HG02610 (cell line): Measurements from ENCODE around the gene JPH3.

Experiments used
- ATAC-seq: cut with Tn5 transposase; IDR thresholded peaks from one replicate; pipeline ENCODE4 v1.9.1; 2021; ENCODE audit warnings: mild to moderate bottlenecking, moderate library complexity; ENCODE audit not compliant: unreplicated experiment

JPH3 gene

DNA sequence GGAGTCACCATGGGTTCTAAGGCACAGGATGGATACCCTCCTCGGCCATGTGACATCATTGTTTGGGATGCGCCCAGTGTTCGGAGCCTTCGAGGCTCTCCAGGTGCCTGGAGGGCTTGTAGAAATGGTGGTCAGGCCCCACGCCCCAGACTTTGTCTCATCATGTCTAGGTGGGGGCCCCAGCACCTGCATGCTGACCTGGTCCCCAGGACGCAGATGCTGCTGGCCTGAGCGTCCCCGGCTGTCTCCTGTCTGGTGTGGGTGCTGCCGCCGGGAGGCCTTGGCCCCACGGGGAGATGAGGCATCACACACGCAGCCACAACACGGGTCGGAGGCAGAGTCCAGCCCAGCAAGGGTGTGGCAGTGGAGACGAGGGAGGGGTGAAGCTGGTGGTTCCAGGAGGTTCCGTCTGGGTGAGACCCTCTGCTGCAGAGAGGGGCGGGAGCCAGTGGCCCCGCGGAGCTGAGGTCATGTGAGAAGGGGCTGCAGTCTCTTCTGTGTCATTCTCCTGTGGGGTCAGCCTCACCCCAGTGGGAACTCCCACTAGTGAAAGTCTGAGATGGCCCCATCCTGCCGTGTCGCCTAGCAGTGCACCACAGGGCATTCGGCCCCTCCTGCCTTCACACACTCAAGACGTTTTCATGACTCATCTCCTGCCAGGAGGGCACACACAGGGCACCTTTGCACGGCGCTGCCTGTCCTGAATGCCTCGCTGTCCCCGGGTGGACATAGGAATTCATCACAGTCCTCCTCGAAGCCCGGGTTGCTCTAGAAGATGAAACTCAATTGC is 46.6 kb downstream of the JPH3 start:
- ATAC-seq, result no peak

GRCh38 chr16:87652386-87652785 is 50.1 kb downstream of the JPH3 start:
- ATAC-seq, result no peak

- ATAC-seq, result no peak
These were observed 50.5 kb downstream of the JPH3 start for GRCh38 chr16:87652799-87653198.

GRCh38 chr16:87653234-87653633 is 50.9 kb downstream of the JPH3 start:
- no peak for ATAC-seq

- no peak for ATAC-seq
These were observed 52.5 kb downstream of the JPH3 start for GRCh38 chr16:87654826-87655225.

DNA sequence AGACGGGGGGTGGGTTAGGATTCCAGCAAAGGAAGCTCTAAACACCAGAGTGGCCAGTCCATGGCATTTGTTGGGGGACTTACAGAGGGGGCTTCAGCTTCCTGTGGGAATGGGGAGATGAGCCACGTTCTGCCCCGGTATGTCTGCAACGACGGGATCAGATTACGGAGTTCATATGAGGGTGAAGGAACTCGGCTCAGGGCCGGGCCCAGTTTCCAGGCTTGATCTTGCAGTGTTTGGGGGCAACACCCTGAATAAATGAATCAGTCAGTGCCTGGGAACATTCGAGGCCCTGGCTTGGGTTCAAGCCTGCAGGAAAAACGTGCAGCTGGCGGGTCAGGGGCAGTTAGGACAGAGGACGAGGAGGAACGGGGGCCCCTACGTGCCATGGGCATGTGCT is 54.0 kb downstream of the JPH3 start:
- ATAC-seq, result no peak

- ATAC-seq, result no peak
These were observed 55.4 kb downstream of the JPH3 start for GRCh38 chr16:87657621-87658192.

GRCh38 chr16:87658564-87659225 is 56.4 kb downstream of the JPH3 start:
- no peak for ATAC-seq

GRCh38 chr16:87661561-87661960 is 59.3 kb downstream of the JPH3 start:
- ATAC-seq, result no peak

GRCh38 chr16:87662254-87663204 is 60.2 kb downstream of the JPH3 start:
- no peak for ATAC-seq

DNA sequence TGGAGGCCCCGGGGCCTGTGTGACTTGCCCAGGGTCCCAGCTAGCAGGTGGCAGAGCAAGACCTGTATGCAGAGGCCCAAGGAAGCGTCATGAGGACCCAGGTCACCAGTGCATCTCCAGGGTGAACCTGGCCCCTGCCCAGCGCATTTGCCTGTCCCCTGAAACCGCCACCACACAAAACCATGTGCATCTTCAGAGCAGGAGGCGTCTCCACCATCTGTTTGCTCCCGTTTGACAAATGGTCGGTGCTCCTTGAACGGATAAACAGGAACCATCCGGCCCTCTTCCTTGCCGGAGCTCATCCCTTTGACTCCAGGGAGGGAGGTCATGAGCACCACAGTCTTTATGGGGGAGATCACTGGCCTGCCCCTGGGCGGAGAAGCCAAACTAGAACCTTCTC is 62.5 kb downstream of the JPH3 start:
- ATAC-seq, result no peak

DNA sequence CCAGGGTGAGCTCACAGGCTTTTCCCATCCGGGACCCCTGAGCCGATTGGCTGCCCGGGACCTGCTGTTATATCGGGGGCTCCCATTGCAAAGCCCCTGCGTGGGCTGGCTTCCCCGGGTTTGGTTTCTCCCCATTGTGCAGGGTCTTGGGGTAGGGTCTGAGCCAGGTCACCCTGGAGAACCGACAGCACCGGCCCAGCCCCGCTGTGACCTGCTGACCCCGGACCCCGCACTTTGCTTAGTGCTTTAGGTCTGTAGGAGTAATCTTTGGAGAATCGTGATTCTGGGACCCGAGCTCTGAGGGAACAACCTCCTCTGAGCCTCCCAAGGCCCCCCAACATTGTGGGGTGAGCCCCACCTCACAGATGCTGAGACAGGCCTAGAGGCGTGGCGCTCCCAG is 62.9 kb downstream of the JPH3 start:
- no peak for ATAC-seq

DNA sequence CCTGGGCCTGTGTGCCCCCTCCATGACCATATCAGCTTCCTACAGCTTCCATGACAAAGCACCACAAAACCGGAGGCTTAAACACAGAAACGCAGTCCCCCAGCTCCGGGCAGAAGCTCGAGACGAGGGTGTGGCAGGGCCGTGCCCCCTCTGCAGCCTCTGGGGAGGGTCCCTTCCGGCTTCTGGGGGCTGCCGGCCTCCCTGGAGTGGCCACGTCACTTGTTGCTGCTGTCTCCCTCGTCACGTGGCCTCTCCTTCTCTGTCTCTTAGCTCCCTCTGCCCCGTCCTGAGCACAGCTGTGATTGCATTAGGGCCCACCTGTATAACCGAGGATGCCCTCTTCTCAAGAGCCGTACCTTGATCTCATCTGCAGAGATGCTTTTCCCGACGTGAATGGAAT is 64.6 kb downstream of the JPH3 start:
- ATAC-seq, result no peak

GRCh38 chr16:87667443-87667842 is 65.1 kb downstream of the JPH3 start:
- ATAC-seq, result no peak

DNA sequence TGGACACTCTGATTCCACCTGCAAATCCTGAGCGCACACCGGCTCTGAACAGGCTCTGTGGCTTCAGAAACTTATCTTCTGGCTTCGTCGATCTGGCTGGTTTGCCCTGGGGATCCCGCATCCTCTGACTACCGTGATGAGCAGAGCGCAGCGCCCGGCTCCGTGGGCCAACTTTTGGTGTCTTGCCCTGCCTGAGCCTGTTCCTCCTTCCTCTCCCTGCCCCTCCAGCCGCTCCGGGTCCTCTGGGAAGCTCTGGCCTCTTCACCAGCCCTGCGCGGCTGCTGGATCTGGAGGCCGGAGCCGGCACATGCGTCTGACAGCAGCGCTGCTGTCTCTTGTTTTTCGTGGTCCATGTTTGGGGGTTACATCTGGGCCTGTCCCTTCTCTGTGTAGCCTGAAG is 65.6 kb downstream of the JPH3 start:
- ATAC-seq, result no peak

- ATAC-seq, result no peak
These were observed 67.4 kb downstream of the JPH3 start for GRCh38 chr16:87669672-87670071.

DNA sequence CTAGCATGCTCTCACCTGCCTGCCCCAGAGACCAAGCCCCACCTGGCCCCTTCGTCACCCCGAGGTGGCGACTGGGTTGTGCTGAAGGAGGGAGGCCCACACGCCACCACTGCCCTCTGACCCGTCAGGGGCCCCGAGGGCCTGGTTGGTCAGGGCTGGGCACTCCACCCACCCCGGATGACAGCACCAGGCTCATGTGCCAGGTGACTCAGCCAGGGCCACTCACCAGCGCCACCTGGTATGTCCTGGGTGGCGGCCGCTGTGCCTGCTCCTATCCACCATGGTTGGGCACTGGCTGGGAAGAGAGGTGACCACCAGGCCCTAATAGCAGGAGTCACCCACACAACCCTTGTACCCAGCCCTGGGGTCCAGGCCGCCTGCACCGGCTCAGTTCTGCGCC is 68.9 kb downstream of the JPH3 start:
- ATAC-seq, result no peak

DNA sequence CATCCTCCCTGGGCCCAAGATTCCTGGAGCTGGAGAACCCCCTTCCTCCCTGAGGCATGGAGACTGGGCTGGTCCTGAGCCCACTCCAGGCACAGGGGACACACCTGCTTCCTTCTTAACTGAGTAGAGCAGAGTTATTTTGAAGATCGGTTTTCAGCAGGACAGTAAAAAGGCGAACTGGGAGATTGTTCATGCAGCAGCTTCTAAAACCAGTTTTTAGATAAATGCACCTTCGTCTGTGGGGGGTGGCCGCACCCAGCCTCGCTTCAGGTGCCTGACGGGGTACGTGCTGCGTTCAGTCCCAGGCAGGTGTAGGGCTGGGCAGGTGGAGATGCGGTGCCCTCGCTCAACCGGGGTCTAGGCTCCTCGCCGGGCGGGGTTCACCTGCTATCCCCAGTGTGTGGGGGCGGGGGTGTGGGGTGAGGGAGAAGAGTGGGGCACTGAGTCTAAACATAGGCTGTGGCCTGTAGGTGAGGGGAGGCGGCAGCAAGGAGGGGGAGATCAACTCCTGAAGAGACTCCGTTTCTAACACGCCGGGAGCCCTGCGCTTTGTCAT is 69.5 kb downstream of the JPH3 start:
- ATAC-seq, result no peak

GRCh38 chr16:87674419-87674818 is 72.1 kb downstream of the JPH3 start:
- ATAC-seq, result no peak

GRCh38 chr16:87675111-87675719 is 72.9 kb downstream of the JPH3 start:
- no peak for ATAC-seq
